SK-N-SH treated with all-trans-retinoic acid at 6 μM for 48 hours (cell line): Measurements from ENCODE around the gene CAV3.
"Not testable (repeated sequence)": the region's sequence is repeated elsewhere in the genome, so short reads cannot be mapped to it uniquely, and the experiment has no call there.

ENCODE experiments used
- ATAC-seq: fragments of 200-7000 bp; cut with Tn5 transposase; 3 replicates; pipeline ENCODE4 v1.9.1; 2020; ENCODE audit warnings: mild to moderate bottlenecking, moderate library complexity
- BACH2 ChIP-seq: fragments of 250-450 bp; sonication (Bioruptor Pico); IDR thresholded peaks from 2 replicates; pipeline ENCODE4 v1.9.0; 2021; ENCODE audit warnings: mild to moderate bottlenecking, borderline replicate concordance
- CSDC2 ChIP-seq: fragments of 250-450 bp; sonication (Bioruptor Pico); IDR thresholded peaks from 2 replicates; pipeline ENCODE4 v1.5.0; 2020; ENCODE audit warnings: mild to moderate bottlenecking, moderate library complexity
- ESRRG ChIP-seq: fragments of 250-450 bp; sonication (Bioruptor Pico); IDR thresholded peaks from 2 replicates; pipeline ENCODE4 v1.6.1; 2021; ENCODE audit warnings: mild to moderate bottlenecking
- ISL1 ChIP-seq: fragments of 250-450 bp; sonication (Bioruptor Pico); IDR thresholded peaks from 2 replicates; pipeline ENCODE4 v2.1.2; 2022; ENCODE audit warnings: mild to moderate bottlenecking, moderate library complexity
- OSR1 ChIP-seq: fragments of 250-450 bp; sonication (Bioruptor Pico); IDR thresholded peaks from 2 replicates; pipeline ENCODE4 v1.8.0; 2022; ENCODE audit warnings: moderate library complexity, mild to moderate bottlenecking, inconsistent platforms
- RARB ChIP-seq: fragments of 250-450 bp; sonication (Bioruptor Pico); IDR thresholded peaks from 2 replicates; pipeline ENCODE4 v1.8.0; 2021; ENCODE audit warnings: mild to moderate bottlenecking, moderate library complexity
- SNAI2 ChIP-seq: fragments of 250-450 bp; sonication (Bioruptor Pico); IDR thresholded peaks from 2 replicates; pipeline ENCODE4 v1.5.0; 2020; ENCODE audit warnings: mild to moderate bottlenecking, moderate library complexity
- TCF4 ChIP-seq: fragments of 250-450 bp; sonication (Bioruptor Pico); IDR thresholded peaks from 2 replicates; pipeline ENCODE4 v1.8.0; 2021; ENCODE audit warnings: mild to moderate bottlenecking, moderate library complexity, borderline replicate concordance
- TOX ChIP-seq: fragments of 250-450 bp; sonication (Bioruptor Pico); IDR thresholded peaks from 2 replicates; pipeline ENCODE4 v1.8.0; 2021; ENCODE audit warnings: mild to moderate bottlenecking, moderate library complexity, borderline replicate concordance
- ZC3H10 ChIP-seq: fragments of 250-450 bp; sonication (Bioruptor Pico); IDR thresholded peaks from 2 replicates; pipeline ENCODE4 v1.5.1; 2021; ENCODE audit warnings: mild to moderate bottlenecking, moderate library complexity
- ZFP30 ChIP-seq: fragments of 450-650 bp; formaldehyde crosslinking; IDR thresholded peaks from 2 replicates; pipeline ENCODE4 v1.5.0; 2022; ENCODE audit warnings: mild to moderate bottlenecking, moderate library complexity
- ZNF565 ChIP-seq: fragments of 450-650 bp; formaldehyde crosslinking; conservative IDR thresholded peaks from 2 replicates; pipeline ENCODE4 v1.5.0; 2020; ENCODE audit warnings: low read depth, mild to moderate bottlenecking, moderate library complexity
- ZNF70 ChIP-seq: fragments of 450-650 bp; formaldehyde crosslinking; IDR thresholded peaks from 2 replicates; pipeline ENCODE4 v1.5.0; 2020; ENCODE audit warnings: mild to moderate bottlenecking, moderate library complexity
- ZNF8 ChIP-seq: fragments of 450-650 bp; formaldehyde crosslinking; IDR thresholded peaks from 2 replicates; pipeline ENCODE4 v1.5.0; 2020; ENCODE audit warnings: mild to moderate bottlenecking, moderate library complexity
- TF ChIP-seq, protein P1 (sequence below): fragments of 250-450 bp; sonication (Bioruptor Pico); IDR thresholded peaks from 2 replicates; pipeline ENCODE4 v1.5.0; 2020; ENCODE audit warnings: mild to moderate bottlenecking, moderate library complexity
- TF ChIP-seq, protein P2 (sequence below): fragments of 250-450 bp; sonication (Bioruptor Pico); IDR thresholded peaks from 2 replicates; pipeline ENCODE4 v1.8.0; 2020; ENCODE audit warnings: mild to moderate bottlenecking, moderate library complexity, borderline replicate concordance
- TF ChIP-seq, protein P3 (sequence below): fragments of 250-450 bp; sonication (Bioruptor Pico); IDR thresholded peaks from 2 replicates; pipeline ENCODE4 v1.5.1; 2021; ENCODE audit warnings: mild to moderate bottlenecking, moderate library complexity
- TF ChIP-seq, protein P4 (sequence below): fragments of 250-450 bp; sonication (Bioruptor Pico); IDR thresholded peaks from 2 replicates; pipeline ENCODE4 v1.5.1; 2020; ENCODE audit warnings: low read depth, mild to moderate bottlenecking, moderate library complexity

The CAV3 gene

DNA sequence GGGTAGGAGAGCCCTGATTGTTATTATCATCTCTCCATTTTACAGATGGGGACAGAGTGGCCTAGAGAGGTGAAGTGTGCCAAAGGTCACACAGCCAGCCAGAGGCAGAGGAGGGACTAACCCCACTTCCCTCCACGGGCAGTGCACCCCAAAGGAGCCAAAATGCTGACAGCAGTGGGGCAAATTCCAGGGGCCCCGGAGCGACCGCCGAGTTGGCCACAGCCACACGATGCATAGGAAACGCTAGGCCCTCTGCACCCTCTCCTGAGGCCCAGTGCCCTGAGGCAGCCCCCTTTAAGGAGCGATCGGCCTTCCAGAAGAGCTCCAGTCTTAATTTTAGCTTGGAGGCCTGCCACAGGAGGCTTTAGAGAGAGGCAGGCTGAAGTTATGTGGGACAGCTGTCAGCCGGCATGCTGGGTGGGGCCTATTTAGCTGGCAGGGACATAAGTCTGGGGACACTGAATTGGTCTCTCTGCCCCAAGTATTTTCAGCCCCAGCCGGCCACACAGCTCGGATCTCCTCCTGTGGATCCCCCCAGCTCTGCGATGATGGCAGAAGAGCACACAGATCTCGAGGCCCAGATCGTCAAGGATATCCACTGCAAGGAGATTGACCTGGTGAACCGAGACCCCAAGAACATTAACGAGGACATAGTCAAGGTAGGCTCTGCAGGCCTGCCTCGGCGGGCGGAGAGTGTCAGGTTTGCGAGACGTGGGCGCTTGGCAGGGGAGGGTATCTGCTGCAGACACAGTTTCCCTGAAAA, at the start of gene CAV3:
CAV3 (plus strand) TSS at position 471 of the 763 bp plus-strand sequence; CDS start at position 546, 75 bp downstream.
- no peak for ATAC-seq
- no peak for TF ChIP-seq ZNF565
- TF ChIP-seq, protein P1, sequence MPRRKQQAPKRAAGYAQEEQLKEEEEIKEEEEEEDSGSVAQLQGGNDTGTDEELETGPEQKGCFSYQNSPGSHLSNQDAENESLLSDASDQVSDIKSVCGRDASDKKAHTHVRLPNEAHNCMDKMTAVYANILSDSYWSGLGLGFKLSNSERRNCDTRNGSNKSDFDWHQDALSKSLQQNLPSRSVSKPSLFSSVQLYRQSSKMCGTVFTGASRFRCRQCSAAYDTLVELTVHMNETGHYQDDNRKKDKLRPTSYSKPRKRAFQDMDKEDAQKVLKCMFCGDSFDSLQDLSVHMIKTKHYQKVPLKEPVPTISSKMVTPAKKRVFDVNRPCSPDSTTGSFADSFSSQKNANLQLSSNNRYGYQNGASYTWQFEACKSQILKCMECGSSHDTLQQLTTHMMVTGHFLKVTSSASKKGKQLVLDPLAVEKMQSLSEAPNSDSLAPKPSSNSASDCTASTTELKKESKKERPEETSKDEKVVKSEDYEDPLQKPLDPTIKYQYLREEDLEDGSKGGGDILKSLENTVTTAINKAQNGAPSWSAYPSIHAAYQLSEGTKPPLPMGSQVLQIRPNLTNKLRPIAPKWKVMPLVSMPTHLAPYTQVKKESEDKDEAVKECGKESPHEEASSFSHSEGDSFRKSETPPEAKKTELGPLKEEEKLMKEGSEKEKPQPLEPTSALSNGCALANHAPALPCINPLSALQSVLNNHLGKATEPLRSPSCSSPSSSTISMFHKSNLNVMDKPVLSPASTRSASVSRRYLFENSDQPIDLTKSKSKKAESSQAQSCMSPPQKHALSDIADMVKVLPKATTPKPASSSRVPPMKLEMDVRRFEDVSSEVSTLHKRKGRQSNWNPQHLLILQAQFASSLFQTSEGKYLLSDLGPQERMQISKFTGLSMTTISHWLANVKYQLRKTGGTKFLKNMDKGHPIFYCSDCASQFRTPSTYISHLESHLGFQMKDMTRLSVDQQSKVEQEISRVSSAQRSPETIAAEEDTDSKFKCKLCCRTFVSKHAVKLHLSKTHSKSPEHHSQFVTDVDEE (CRISPR knock-in tag) = no peak
- TF ChIP-seq BACH2 (CRISPR knock-in tag) = no peak
- no peak for TF ChIP-seq RARB (CRISPR knock-in tag)
- no peak for TF ChIP-seq ZC3H10 (CRISPR knock-in tag)
- no peak for TF ChIP-seq SNAI2 (CRISPR knock-in tag)
- no peak for TF ChIP-seq ISL1 (CRISPR knock-in tag)
- no peak for TF ChIP-seq ZNF8 (CRISPR knock-in tag)

DNA sequence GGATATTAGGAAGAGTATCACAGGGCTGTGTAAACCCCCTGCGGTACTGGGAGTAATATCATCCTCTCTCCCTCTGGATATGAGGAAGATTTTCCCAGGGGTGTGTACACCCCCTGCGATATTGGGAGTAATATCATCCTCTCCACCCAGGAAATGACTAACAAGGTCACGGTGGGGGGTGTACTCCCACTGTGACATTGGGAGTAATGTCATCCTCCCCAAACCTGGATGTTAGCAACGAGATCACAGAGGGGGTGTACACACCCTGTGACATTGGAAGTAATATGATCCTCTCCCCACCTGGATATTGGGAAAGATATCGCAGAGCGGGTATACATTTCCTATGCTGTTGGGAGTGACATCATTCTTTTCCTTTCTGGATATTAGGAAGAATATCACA, 48.6 kb upstream of the CAV3 start:
- ATAC-seq = not testable (repeated sequence)

DNA sequence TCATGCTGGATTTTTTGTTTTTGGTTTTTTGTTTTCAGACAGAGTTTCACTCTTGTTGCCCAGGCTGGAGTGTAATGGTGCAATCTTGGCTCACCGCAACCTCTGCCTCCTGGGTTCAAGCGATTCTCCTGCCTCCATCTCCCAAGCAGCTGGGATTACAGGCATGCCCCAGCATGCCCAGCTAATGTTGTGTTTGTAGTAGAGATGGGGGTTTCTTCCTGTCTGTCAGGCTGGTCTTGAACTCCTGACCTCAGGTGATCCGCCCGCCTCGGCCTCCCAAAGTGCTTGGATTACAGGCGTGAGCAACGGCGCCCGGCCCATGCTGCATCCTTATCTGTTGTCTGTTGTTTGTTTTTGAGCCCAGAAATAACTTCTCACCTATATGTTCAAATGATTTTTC, 42.3 kb upstream of the CAV3 start:
- not testable (repeated sequence) for ATAC-seq

DNA sequence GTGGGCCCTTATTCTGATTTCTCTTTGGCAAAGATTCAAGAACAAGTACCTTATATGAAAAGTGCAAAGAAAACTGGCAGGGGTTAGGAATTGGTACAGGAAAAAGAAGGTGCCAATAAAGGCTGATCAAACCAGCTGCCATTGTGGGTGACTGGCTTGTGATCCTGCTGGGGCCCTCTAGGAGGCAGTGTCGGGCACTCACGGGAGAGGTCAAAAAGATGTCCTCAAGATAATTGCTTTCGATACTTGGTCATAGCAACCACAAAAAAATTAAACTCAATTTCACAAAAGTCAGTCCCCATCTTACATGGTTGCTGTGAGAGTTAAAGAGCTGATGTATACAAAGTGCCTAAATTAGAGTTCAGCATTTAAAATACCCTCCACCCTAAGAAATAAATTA, 31.0 kb upstream of the CAV3 start:
- no peak for TF ChIP-seq ZC3H10 (CRISPR knock-in tag)
- ATAC-seq = no peak

DNA sequence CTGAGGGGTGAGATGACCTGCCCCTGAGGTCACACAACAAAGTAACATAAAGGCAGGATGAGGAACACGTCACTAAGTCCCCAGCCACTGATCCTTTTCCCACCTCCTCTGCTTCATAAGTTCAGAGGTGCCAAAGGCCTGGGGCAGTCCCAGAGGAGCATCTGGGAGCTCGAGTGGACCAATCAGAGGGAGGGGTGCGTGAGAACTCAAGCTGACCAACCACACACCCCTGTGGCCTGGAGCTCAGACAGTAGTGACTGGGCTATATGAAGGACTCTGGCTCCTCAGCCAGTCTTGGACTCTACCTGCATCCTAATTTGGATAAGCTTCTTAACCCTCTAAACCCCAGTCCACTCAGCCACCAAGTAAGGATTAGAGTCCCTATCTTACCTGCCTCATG, 28.0 kb upstream of the CAV3 start:
- TF ChIP-seq ZNF8 (CRISPR knock-in tag) (no peak), TCF4 (CRISPR knock-in tag) (no peak), BACH2 (CRISPR knock-in tag) (no peak), ZNF70 (CRISPR knock-in tag) (no peak), CSDC2 (CRISPR knock-in tag) (no peak), TOX (no peak), ESRRG (CRISPR knock-in tag) (no peak), OSR1 (no peak)
- TF ChIP-seq, protein P2, sequence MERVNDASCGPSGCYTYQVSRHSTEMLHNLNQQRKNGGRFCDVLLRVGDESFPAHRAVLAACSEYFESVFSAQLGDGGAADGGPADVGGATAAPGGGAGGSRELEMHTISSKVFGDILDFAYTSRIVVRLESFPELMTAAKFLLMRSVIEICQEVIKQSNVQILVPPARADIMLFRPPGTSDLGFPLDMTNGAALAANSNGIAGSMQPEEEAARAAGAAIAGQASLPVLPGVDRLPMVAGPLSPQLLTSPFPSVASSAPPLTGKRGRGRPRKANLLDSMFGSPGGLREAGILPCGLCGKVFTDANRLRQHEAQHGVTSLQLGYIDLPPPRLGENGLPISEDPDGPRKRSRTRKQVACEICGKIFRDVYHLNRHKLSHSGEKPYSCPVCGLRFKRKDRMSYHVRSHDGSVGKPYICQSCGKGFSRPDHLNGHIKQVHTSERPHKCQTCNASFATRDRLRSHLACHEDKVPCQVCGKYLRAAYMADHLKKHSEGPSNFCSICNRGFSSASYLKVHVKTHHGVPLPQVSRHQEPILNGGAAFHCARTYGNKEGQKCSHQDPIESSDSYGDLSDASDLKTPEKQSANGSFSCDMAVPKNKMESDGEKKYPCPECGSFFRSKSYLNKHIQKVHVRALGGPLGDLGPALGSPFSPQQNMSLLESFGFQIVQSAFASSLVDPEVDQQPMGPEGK (CRISPR knock-in tag) = no peak
- TF ChIP-seq, protein P3, sequence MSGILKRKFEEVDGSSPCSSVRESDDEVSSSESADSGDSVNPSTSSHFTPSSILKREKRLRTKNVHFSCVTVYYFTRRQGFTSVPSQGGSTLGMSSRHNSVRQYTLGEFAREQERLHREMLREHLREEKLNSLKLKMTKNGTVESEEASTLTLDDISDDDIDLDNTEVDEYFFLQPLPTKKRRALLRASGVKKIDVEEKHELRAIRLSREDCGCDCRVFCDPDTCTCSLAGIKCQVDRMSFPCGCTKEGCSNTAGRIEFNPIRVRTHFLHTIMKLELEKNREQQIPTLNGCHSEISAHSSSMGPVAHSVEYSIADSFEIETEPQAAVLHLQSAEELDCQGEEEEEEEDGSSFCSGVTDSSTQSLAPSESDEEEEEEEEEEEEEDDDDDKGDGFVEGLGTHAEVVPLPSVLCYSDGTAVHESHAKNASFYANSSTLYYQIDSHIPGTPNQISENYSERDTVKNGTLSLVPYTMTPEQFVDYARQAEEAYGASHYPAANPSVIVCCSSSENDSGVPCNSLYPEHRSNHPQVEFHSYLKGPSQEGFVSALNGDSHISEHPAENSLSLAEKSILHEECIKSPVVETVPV (CRISPR knock-in tag) = no peak
- TF ChIP-seq, all 23 proteins: peak for 0
- ATAC-seq = no peak

DNA sequence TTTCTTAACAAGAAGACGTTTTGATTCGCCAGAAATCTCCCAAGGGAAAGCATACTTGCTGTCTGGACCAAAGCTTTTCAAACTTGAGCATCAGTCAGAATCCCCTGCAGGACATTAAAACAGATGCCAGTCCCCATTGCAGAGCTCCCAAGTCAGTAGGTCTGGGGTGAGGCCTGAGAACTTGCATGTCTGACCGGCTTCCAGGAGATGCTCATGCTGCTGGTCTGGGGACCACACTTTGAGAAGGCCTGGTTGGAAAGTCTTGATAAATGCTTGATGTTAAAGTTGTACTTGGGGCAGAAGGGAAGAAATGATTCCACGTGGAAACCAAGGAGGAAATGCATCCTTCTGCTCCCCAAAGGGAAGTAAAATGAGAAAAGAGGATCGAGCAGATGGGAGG, 24.3 kb upstream of the CAV3 start:
- no peak for ATAC-seq
- TF ChIP-seq, protein P4, sequence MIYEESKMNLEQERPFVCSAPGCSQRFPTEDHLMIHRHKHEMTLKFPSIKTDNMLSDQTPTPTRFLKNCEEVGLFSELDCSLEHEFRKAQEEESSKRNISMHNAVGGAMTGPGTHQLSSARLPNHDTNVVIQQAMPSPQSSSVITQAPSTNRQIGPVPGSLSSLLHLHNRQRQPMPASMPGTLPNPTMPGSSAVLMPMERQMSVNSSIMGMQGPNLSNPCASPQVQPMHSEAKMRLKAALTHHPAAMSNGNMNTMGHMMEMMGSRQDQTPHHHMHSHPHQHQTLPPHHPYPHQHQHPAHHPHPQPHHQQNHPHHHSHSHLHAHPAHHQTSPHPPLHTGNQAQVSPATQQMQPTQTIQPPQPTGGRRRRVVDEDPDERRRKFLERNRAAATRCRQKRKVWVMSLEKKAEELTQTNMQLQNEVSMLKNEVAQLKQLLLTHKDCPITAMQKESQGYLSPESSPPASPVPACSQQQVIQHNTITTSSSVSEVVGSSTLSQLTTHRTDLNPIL (CRISPR knock-in tag) = no peak
- no peak for TF ChIP-seq ZC3H10 (CRISPR knock-in tag)
- no peak for TF ChIP-seq ISL1 (CRISPR knock-in tag)
- TF ChIP-seq, protein P1 (CRISPR knock-in tag) = no peak
- no peak for TF ChIP-seq ZFP30 (CRISPR knock-in tag)
- no peak for TF ChIP-seq SNAI2 (CRISPR knock-in tag)
- TF ChIP-seq, all 23 proteins: peak for 0
